Stimulated activated CD4-positive, alpha-beta T cell treated with anti-CD3 and anti-CD28 coated beads, TNF-alpha, amount 100 ng/mL, for 48 hours (primary cell): Measurements from ENCODE around the gene CEBPB.

Source experiments
- DNase-seq, 3 donors: peaks; one replicate each; pipeline ENCODE4 v3.0.0-alpha.2; 2020; ENCODE audit warnings: low read depth in 3 of 3

CEBPB gene

DNA sequence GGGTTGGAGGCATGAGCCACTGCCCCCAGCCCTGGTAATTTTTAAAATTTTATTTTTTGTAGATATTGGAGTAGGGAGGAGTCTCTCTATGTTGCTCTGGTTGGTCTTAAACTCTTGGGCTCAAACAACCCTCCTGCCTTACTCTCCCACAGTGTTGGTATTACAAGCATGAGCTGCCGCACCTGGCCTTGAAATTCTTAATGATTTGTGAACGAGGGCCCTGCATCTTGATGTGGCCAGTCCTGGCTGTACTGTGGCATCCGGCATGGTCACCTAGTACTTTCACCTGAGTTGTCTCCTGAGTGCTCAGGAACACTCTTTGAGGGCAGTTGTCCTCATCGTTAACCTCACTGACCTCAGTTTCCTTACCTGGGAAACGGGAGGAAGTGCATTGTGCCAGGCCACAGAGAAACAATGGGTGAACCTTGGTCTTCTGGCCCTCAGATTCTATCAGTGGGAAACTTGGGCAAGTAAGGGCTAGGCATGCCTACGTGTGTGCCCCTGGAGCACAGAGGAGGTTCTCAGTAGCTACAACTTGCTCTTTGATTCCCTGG, 19.5 kb downstream of the CEBPB start:
- DNase-seq: no peak

DNA sequence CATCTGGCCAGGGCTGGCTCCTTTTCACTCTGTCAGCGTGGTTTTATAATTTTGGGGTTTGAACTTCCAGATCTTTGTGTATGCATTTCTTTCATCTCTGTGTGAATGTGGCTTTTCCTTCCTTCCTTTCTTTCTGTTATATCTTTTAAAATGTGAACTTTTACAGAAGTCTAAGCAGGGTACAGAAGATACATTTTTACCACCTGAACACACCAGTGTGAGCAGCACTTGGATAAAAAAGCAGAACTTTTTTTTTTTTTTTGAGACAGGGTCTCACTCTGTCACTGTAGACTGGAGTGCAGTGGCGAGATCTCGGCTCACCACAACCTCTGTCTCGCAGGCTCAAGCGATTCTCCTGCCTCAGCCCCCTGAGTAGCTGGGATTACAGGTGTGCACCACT, 20.5 kb downstream of the CEBPB start:
- DNase-seq: no peak

DNA sequence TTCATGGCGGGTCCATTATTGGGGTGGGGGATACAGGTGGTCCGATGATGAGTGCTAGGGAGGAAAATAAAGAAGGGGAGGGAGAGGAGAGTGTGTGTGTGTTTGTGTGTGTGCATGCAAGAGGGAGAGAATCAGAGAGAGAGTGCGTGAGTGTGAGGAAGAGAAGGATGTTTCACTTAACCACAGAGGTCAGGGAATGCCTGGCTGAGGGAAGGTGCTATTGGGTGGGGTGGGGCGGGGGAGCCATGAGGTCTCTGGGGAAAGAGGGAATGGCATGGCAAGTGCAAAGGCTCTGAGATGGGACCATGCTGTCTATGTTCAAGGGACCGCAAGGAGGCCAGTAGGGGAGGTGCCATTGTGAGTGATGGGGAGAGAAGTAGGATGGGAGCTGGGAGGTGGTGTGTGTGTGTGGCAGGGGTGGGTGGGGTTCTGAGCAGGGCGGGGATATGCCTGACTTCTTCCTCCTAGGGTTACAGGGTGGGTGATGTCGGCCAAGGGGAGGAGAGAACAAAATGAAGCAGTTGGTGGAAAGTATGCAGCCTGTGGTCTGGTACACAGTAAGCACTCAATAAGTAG, 23.0 kb downstream of the CEBPB start:
- no peak for DNase-seq

DNA sequence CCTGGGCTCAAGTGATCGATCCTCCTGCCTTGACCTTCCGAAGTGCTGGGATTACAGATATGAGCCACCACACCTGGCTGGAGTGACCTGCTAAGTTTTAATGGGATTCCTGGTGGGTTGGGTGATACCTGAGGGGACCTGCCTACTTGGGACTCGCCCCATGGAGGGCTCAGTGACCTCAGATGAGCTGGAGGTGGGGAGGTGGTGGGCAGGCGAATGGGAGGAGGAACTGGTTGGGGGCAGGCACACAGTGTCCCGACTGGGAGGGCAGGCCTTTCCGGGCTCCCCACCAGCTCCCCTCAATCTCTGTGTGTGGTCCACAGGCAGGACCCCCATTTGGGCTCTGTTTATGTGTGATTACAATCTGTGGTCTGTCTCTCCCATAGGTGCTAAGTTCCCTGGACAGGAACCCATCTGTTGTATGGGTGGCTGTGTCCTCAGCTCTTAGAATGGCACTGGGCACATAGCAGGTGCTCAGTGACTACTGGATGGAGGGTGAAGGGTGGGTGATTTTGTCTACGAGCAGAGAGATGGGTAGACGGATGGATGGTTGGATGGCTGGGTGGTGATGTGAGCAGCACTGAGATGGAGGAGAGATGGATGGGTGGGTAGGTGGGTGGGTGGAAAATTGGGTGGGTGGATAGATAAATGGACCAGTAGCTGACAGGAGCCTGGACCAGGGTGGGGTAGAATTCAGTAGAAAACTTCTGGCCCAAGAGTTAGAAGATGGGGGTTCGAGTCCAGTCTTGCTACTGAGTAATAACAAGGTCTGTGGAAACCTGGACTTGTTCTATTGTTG, 23.8 kb downstream of the CEBPB start:
- DNase-seq: no peak

DNA sequence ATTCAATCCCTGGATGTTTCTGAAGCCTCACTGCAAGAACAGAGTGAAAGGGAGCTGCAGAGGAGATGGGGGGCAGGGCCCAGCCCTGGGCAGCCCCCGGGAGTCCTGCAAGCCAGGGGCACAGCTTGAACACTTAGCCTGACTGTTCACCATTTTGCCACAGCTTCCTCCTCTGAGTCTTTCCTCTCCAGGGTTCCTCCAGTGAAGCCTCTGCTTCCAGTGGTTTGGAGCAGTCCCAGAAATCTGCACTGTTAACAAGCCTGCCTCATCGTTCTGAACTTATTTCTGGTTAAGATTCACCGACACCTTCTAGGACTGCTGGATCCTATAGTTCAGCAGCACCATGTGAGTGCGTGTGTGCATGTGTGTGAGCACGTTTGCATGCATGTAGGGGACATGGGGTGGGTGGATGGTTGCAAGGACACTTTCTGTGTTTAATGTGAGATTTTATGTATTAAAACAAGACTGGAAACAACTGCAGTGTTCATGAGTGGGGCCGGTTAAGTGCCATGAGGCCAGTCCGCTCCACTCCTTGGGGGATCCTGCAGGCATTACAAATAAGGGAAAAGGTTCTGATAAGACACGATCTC, 24.6 kb downstream of the CEBPB start:
- DNase-seq: no peak

DNA sequence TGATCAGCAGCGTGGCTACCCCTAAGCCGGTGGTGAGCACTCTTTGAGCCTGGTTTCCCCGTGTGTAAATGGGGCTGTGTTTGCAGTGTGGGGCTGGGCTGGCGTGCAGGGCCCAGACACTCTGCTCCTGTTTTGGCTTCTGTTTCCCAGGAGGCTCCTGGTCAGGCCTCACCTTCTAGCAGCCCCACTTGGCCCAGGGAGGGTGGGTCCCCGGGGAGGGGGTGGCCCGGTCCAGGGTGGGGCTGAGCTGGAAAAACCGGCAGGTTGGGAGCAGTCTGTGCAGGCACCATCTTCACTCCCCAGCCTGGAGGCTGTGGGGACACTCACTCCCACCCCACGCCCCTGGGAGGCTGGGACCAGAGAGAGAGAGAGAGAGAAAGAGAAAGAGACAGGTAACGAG, 25.3 kb downstream of the CEBPB start:
- no peak for DNase-seq

DNA sequence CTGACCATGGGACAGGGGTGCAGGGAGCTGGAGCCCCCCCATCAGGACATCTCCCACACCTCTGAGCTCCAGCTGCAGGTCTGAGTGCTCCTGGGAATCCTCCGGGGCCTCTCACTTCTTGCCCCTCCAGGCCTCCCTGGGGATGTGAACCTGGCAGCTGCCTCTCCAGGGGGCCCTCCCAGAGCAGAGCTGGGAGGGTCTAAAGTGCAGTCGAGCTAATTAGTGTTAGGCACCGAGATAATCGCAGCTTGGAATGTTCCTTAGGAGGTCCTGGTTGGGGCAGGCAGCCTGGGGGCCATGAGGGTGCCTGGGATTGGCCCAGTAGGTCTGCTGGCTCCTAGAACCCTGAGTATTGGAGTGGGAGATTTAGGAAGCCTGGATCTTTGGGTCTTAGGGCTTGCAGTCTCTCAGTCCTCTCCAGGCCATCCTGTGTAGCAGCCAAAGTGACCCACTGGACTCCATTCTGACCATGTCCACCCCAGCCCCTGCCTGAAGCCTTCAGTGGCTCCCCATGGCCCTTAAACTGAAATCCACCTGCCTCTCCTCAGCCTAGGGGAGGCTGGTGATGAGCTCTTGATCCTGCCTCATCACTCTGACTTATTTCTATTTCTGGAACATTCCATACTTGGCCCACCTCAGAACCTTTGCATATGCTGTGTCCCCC, 26.0 kb downstream of the CEBPB start:
- DNase-seq: no peak

DNA sequence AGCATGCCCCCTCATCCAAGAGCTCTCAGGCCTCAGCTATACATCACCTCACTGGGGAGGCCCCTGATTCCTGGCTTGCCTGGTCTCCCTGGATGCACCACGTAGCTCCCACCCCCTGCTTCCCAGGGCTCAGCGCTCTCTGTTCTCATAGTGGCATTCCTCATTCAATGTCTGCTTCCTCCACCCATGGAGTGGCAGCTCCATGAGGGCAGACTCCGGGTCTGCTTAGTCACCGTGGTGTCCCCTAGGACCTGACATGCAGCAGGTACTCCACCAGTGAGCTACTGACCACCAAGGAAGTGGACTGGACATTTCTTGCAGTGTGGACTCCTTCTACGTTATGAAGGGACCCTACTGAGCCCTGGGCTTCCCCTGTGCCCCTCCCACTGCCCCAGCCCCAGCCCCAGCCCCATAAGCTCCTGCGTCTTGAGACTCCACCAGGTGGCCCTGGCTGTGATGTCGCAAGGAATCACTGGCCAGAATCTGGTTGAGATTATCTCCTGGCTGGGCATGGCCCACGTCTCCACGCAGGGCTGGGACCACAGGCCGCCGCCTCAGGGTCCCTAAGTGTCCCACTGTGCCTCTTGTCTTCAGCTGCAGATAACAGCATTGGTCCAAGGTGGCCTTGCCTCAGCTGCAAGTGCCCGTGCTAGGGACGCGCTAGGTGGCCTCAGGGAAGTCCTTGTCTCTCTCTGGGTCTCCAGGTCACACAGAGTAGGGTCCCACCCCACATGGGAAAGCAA, 26.7 kb downstream of the CEBPB start:
- no peak for DNase-seq

DNA sequence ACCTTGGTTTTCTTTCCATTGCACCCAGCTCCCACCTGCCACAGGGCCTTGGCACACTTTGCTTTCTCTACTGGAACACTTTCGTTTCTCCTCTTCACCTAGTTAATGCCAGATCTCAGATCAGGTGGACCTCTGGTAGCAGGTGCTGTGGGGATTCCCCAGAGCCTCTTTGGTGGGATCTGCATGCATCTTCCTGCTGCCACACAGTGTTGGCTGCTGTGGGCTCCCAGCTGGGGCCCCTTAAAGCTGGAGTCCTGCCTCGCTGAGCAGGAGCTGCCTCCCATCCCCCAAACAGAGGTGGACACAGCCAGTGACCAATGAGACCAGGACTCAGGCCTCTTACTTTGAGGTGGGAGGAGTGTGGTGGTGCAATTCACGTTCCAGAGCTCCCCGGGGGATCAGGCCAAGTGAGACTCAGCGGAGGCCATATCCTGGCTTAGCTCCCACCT, 28.4 kb downstream of the CEBPB start:
- no peak for DNase-seq

DNA sequence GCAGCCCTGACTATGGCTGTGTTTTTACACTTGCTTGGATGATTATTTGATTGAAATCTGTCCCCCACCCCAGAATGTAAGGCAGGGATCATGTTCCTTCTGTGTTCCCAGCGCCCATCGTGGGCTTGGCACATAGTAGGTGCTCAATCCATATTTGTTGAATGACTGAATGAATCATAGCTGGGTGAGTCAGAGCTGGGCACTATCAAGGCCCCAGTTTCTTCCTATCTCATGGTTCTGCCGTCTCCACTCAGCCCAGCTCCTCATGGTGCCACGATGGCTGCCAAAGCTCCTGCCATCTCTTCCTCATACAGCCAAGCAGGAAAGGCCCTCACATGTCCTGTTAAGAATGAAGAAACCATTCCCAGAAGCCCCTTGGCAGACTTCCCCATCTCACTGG, 29.0 kb downstream of the CEBPB start:
- no peak for DNase-seq

DNA sequence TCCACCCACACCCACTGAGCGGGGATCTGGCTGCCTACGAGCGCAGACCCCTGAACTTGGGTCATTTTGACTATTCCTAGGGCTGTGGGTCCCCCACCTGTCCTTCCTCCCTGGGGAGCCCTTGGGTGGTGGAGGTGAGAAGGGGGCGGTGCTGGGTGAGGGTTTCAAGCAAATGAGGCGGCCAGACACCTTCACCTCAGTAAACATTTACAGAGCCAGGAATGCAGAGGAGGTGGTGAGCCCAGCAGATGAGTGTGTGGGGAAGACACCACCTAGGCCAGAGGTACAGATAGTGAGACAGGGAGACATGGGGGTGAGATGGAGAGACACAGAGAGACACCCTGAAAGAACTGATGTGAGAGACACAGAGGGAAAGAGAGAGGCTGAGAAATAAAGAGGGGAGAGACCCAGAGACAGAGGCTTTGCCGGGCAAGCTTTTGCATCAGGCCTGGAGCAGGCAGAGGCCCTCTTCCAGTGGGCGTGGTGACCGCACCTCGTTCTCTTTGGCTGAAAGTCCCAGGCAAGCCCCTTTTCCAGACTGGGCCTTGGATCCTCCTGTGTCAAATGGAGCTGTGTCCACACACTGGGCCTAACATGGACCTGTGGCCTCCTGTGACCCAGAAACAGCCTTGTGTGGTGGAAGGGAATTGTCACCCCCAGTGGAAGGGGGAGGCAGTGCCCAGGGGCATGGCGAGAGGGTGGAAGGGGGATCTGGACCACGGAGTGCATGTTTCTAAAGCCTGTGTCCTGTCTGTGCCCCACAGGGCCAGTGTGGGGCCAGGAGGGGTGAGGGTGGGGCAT, 29.7 kb downstream of the CEBPB start:
- no peak for DNase-seq

DNA sequence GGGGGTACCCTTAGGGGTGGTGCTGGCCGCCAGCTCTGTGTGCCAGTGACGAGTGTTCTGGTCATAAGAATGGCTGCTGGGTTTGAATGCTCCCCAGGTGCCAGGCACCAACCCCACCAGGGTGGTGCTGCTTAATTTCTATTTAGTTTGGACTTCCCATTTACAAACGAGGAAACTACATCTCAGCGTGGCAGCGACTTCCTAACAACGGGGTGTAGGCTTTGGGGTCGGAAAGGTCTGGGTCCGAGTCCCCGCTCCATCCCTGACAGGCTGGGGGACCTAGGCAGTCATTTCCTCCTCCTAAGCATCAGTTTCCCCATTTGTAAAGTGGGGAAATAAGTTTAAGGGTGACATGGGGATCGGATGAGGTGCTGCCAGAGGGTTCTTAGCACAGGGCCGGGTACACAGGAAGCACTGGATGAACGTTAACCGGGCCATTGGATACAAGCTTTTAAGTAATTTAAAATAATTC, 30.3 kb downstream of the CEBPB start:
- no peak for DNase-seq

DNA sequence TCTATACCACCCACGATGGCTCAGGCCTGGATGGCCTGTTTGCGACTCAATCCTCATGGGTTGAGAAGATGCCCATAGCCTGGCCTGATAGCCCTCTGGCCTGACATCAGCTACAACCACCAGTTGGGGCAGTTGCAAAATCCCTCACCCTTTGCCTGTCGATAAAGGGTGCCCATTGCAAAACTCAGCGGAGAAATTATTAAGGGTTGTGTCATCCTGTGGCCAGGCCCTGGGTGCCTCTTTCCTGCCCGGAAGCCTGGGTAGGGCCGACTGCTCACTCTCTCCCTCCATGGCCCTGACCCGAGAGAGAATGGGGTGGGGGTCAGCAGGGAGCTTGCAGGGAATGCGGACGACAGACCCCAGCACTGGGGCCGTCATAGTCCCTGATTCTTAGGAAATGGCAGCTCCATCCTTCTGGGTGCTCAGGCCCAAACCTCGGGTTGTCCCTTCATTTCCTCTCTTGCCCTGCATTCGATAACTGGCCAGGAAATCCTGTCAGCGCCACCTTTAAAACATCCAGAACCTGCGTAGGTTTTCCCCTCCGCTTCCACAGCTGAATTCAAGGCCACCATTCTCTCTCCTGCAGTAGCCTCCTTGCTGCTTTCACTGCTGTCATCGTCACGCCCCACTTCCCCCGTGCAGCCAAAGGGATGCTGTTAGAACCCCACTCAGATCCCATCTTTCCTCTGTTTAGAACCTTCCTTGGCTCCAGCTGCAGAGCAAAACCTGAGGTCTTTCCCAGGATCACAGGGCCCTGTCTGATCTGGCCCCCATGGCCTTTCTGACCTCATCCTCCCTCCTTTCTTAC, 31.1 kb downstream of the CEBPB start:
- DNase-seq: no peak

DNA sequence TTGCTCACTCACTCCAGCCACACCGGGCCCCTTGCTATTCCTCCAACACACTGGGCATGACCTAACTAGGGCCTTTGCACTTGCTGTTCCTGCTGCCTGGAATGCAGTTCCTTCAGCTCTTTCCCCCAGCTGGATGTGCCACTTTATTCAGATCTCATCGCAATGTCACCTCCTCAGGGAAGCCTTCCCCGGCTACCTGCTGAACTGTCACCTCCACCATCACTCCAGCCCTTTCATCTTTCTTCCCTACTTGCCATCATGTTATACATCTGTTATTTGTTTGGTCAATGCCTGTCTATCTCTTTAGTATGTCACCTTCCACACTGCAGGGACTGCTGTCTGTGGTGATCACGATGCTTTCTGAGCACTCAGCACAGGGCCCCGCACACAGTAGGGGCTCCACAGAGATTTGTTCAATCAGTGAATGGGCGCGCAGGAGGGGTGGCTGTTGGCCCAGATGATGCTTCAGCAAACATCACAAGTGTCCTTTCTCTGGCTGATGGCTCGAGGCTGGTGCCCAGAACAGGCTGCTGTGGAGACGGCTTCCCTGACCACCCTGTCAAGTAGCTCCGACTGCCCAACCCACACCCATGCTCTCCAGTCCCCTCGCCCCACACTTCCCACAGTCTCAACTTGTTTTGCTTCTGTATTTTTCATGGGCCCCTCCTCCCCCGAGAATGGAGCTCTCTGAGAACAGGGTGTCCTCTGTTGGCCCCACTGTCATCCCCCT, 31.8 kb downstream of the CEBPB start:
- DNase-seq: no peak

DNA sequence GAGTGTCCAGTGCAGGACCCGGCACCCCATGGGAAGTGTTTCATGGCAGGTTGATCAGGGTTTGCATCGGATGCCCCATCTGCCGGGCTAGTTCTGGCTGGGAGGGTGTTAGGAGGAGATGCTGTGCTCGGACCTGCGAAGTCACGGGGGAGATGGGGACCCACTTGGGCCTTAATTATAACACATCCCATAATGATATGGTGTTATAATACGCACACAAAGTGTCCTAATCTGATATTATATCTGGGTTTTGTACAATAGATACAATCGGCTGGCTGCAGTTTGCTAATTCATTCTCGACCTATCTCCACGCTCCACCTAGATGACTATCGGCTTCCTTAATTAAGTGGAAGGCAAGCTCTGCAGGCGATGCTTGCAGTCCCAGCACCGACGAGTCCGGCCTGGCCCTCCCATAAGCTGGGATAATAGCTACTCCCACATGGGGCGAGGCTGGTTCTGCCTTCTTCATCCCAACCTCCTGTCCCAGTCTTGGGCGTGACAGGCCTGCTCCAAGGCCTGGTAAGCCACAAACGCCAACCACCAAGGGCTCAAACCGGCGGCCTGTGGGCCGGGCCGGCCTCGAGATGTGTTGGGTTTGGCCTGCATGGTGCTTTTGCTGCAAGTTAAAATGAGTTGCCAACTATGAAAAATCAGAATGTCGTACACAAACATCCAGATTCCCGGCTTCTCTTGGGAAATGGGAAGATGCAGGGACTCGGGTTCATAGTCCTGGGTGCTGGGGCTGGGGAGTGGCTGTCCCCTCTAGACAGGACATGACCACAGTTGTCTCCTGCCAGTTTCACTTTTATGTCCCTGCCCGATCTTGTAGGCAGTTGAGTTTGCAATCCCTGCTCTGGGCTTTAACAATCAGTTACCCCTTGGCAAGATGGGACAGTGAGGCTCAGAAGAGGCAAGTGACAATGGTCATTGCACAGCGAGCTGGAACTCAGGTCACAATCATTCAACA, 32.7 kb downstream of the CEBPB start:
- DNase-seq: no peak

DNA sequence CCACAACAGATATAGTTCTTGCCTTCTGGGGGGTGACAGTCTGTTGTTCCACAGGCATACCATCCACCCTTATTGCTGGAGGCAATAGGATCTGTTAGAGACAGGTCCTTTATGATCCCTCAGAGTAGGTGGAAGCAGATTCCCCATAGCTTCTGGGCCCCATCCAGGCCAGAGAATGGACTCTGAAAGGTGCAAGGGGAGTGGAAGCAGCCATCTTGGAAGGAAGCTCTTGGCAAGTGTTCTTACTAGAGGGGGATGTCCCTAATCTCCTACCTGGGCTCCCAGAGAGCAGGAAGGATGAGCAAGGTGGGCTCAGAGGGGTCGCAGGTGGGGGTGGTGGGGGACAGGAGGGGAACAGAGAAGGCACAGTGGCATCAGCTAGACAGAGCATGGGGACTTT, 33.4 kb downstream of the CEBPB start:
- DNase-seq: no peak

DNA sequence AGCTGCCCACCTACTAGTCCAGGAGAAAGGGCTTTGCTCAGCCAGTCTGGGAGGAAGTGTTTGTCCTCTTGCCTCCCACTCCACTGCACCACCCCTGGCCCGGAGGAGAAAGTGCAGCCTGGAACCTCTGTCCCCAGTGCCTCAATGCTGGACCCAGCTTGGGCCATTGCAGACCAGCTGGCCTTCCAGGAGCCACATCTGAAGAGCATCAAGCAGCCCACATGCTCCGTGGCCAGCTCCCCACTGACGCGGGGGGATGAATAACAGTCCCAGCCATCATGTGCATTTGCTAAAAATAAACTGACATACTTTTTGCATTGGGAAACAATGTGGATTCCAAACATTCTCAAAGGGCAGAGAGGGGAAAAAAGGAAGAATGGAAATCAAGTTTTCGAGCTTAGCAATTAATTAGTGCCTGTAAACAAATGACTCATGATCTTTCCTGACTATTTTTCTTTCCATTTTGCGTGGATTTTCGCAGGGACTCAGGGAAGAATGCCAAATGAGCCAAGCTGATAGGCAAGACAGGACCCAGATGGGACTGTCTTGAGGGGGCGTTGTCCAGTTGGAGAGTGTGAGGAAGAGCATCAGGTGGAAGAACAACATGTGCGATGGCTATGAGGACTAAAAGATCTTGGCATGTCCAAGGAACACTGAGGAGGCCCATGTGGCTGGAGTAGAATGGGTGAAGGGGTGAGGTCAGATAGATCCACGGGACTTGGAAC, 34.1 kb downstream of the CEBPB start:
- no peak for DNase-seq
